ENCODE measurements around the gene TK1. TPM values are rescaled to one million over a fixed set of nuclear protein-coding genes. Genes with fewer than 3 reads are reported as not detected.

TK1 gene
- total RNA-seq, 1 experiment from 2014 or later: 133 TPM

DNA sequence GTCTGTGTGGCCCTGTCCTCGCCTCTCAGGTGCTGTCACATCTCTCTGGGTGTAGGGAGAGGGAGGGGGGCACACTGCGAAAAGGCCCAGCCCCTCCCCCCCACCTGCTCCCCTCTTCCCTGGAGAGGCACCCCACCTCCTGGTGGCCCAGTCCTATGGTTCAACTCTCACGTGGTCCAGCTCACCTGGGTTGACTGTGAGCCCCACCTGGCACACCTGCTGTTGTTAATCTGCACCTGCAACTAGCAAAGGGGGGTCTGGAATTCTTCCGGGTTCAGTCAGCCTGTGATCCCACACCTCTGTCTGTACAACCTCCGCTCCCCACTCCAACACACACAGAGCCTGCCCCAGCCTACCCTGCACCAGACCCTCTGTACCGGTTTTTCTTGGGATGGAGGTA lies 20.4 kb downstream of the TK1 start:
- ChIA-PET CTCF (interaction anchor here (0.7 kb wide), 1 partner anchor 1106 kb away, joined by 4 read pairs; no protein-coding TSS in a partner anchor), POLR2A (ENCODE audit: low non-redundant PET) (interaction anchor here (0.7 kb wide), 1 partner anchor 47 kb away, joined by 7 read pairs; no protein-coding TSS in a partner anchor)
- Histone ChIP-seq H3K9me3 (ENCODE audit: low read depth, low read length, poor library complexity, severe bottlenecking) (no peaks in the 10 kb centered on the region), H3K27ac (ENCODE audit: low read depth, low read length, poor library complexity, severe bottlenecking) (no peak overlapping the region), H3K4me3 (ENCODE audit: low read depth, low read length, poor library complexity, severe bottlenecking) (no peak overlapping the region), H3K36me3 (ENCODE audit: insufficient read depth, low read length, poor library complexity, severe bottlenecking) (no peaks in the 10 kb centered on the region), H3K4me1 (ENCODE audit: insufficient read depth, low read length, poor library complexity, severe bottlenecking) (peaks cover 3% of the 10 kb centered on the region), H3K27me3 (replicated peaks; ENCODE audit: insufficient read depth, low read depth, low read length, poor library complexity) (no peaks in the 10 kb centered on the region)
- intact Hi-C loops (cut with micrococcal nuclease; ENCODE audit: unreplicated experiment): loop anchor here (5.0 kb wide), 1 partner anchor 39 kb away; the partner anchor contains the start of gene TMC6
- no TSS peak for BruUV-seq (replicated peaks)
- TF ChIP-seq EZH2 (IDR thresholded peaks at IDR 0.05; ENCODE audit: borderline replicate concordance, low read depth, low read length, poor library complexity, severe bottlenecking) (no peak), CTCF (conservative IDR thresholded peaks at IDR 0.05; ENCODE audit: low read depth, low read length) (no peak)
- DNase-seq (ENCODE audit: low spot score): no peak

DNA sequence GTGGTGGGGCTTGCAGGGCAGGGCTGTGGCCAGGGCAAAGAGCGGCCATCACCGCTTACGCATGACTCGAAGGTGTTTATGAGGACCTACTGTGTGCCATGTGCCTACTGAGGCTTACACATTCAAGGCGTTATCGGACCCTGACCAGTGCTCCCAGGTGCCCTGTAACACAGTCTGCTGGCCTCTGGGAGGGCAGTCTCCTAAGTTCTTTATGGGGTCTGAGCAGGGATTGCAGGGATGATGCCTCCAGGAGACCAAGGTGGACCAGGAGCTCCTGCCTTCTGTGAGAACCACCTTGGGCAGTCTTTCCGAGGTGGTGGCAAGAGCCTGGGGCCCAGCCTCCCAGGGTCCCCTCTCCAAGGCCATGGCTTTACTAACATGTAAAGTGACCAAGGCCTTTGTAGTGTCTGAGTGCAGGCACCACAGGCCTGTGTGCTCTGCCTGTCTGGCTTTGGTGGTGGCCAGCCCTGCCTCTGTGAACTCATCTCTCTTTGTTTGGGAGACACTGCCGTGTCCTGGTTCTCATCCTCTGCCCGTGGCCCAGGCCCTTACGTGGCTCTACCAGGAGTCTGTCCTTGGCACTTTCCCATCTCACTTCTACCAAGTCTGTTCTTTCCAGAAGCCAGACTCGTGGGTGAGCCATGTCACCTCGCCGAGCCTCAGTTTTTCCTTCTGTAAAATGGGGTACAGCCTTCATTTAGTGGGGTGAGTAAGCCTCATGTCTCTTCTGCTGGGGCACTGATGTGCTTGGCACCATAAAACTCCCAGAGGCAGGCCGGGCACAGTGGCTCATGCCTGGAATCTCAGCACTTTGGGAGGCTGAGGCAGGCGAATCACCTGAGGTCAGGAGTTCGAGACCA lies 21.9 kb downstream of the TK1 start:
- Histone ChIP-seq H3K4me1 (ENCODE audit: insufficient read depth, low read length, poor library complexity, severe bottlenecking) (peaks cover 3% of the 10 kb centered on the region), H3K27ac (ENCODE audit: low read depth, low read length, poor library complexity, severe bottlenecking) (no peak overlapping the region), H3K36me3 (ENCODE audit: insufficient read depth, low read length, poor library complexity, severe bottlenecking) (no peaks in the 10 kb centered on the region), H3K27me3 (replicated peaks; ENCODE audit: insufficient read depth, low read depth, low read length, poor library complexity) (no peaks in the 10 kb centered on the region), H3K4me3 (ENCODE audit: low read depth, low read length, poor library complexity, severe bottlenecking) (no peak overlapping the region), H3K9me3 (ENCODE audit: low read depth, low read length, poor library complexity, severe bottlenecking) (no peaks in the 10 kb centered on the region)
- intact Hi-C loops (cut with micrococcal nuclease; ENCODE audit: unreplicated experiment): loop anchor here (5.0 kb wide), 1 partner anchor 38 kb away; the partner anchor contains the start of gene TMC6
- no peak for TF ChIP-seq CTCF (conservative IDR thresholded peaks at IDR 0.05; ENCODE audit: low read depth, low read length)
- TF ChIP-seq EZH2 (IDR thresholded peaks at IDR 0.05; ENCODE audit: borderline replicate concordance, low read depth, low read length, poor library complexity, severe bottlenecking): no peak
- POLR2A ChIA-PET (ENCODE audit: low non-redundant PET): no interaction called here
- CTCF ChIA-PET: no interaction called here
- no TSS peak for BruUV-seq (replicated peaks)
- DNase-seq (ENCODE audit: low spot score): no peak

- DNase-seq (ENCODE audit: low spot score): no peak
- no peak overlapping the region for H3K27ac ChIP-seq (ENCODE audit: low read depth, low read length, poor library complexity, severe bottlenecking)
- intact Hi-C loops (cut with micrococcal nuclease; ENCODE audit: unreplicated experiment): no loop called here
- peaks cover 3% of the 10 kb centered on the region for H3K4me1 ChIP-seq (ENCODE audit: insufficient read depth, low read length, poor library complexity, severe bottlenecking)
- no peaks in the 10 kb centered on the region for H3K9me3 ChIP-seq (ENCODE audit: low read depth, low read length, poor library complexity, severe bottlenecking)
- no peak for TF ChIP-seq EZH2 (IDR thresholded peaks at IDR 0.05; ENCODE audit: borderline replicate concordance, low read depth, low read length, poor library complexity, severe bottlenecking)
- no peak for TF ChIP-seq CTCF (conservative IDR thresholded peaks at IDR 0.05; ENCODE audit: low read depth, low read length)
- no peak overlapping the region for H3K4me3 ChIP-seq (ENCODE audit: low read depth, low read length, poor library complexity, severe bottlenecking)
- no peaks in the 10 kb centered on the region for H3K36me3 ChIP-seq (ENCODE audit: insufficient read depth, low read length, poor library complexity, severe bottlenecking)
- H3K27me3 ChIP-seq (replicated peaks; ENCODE audit: insufficient read depth, low read depth, low read length, poor library complexity): no peaks in the 10 kb centered on the region
- POLR2A ChIA-PET (ENCODE audit: low non-redundant PET): no interaction called here
- BruUV-seq (replicated peaks): no TSS peak
- CTCF ChIA-PET: no interaction called here
Observed at GRCh38 chr17:78163881-78164747, 22.7 kb downstream of the TK1 start.

Measured in A673 (cell line).